GM12891 (cell line): ENCODE results near the gene AIMP2.
"Not testable (repeated sequence)": the region's sequence is repeated elsewhere in the genome, so short reads cannot be mapped to it uniquely, and the experiment has no call there.

ENCODE experiments used
- POLR2A ChIP-seq: IDR thresholded peaks from 2 replicates; pipeline ENCODE4 v1.6.1; 2011; ENCODE audit warnings: low read depth, low read length, control low read depth
- POLR2AphosphoS5 ChIP-seq: IDR thresholded peaks from 2 replicates; pipeline ENCODE4 v1.6.1; 2011; ENCODE audit warnings: low read depth, low read length, control low read depth
- POU2F2 ChIP-seq: IDR thresholded peaks from 2 replicates; pipeline ENCODE4 v1.6.1; 2011; ENCODE audit warnings: low read depth, mild to moderate bottlenecking, control low read depth, low read length, moderate library complexity
- TAF1 ChIP-seq: IDR thresholded peaks from 2 replicates; pipeline ENCODE4 v1.6.1; 2011; ENCODE audit warnings: low read depth, low read length, control low read depth

- not testable (repeated sequence) for TF ChIP-seq POLR2A, POLR2AphosphoS5, TAF1, POU2F2
Measured at GRCh38 chr7:5973580-5973979, 35.5 kb upstream of the AIMP2 start.
